ENCODE data around the gene OSTN. TPM values are rescaled to one million over a fixed set of nuclear protein-coding genes. Genes with fewer than 3 reads are reported as not detected.
"Not testable (repeated sequence)": the region's sequence is repeated elsewhere in the genome, so short reads cannot be mapped to it uniquely, and the experiment has no call there.

OSTN gene
- total and polyA plus RNA-seq, 9 of the 15 experiments (the other 6 are each of a cell fraction or from before 2014, with no cell fraction given), result not detected

DNA sequence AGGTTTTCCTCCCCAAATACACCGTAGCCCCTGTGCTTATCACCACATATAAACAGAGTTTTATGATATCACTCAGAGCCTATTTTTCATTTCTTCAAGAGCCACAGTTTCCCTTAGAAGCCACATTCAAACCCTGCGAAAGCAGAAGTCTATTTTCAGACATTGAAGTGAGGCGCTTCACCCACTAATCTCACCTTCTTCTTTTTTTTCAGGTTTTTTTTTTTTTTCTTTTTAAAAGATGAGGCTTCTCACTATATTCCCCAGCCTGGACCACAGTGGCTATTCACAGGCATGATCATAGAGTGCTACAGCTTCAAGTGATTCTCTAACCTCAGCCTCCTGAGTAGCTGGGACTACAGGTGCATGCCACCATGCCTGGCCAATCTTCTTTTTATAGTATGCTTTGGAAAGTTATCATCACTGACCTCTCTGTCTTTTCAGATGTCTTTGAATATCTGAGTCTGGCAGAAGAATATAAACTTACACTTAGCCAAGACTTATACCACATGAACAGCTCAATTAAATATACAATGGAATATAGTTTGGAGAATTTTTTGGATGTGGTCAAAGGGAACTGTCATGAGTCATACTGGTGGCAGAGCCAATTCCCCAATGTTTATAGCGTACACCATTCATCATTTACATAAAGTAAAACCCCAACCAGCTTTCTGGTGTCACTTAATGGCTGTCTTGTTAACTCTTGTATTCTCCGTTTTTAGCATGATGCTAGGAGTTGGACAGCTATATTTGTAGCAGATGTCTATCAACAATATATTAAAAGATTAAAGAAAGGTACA, 70.4 kb downstream of the OSTN start:
- Histone ChIP-seq H3K4me1 (replicated peaks in 1 of 2; ENCODE audit: control insufficient read depth in 2 of 2, insufficient read depth in 2 of 2, low read length in 2 of 2) (no peaks in the 10 kb centered on the region), H3K27ac (ENCODE audit: extremely low read depth, low read depth, low read length) (no peak overlapping the region), H3K9me3 (replicated peaks; ENCODE audit: control insufficient read depth, insufficient read depth, low read depth, low read length) (no peaks in the 10 kb centered on the region), H3K79me2 (ENCODE audit: control insufficient read depth, insufficient read depth, low read length) (no peaks in the 10 kb centered on the region), H3K4me2 (ENCODE audit: insufficient read depth, low read length) (no peak overlapping the region), H3K36me3 (ENCODE audit: control insufficient read depth, insufficient read depth, low read length) (no peaks in the 10 kb centered on the region), H3K9me1 (ENCODE audit: control insufficient read depth, insufficient read depth, low read length) (no peaks in the 10 kb centered on the region), H3K4me3 (no peak overlapping the region), H3K27me3 (ENCODE audit: control insufficient read depth in 2 of 2, insufficient read depth in 2 of 2, low read length in 2 of 2) (peaks cover 0 to 2% of the 10 kb centered on the region in 2 experiments; a peak in 1 of 5 replicates), H3K9ac (ENCODE audit: insufficient read depth in 1 of 2, low read depth in 2 of 2, low read length in 2 of 2) (no peak overlapping the region), H2AFZ (ENCODE audit: low read depth, low read length) (no peak overlapping the region), H4K20me1 (replicated peaks; ENCODE audit: control insufficient read depth, insufficient read depth, low read length) (no peaks in the 10 kb centered on the region; the same call in 1 of the 2 replicates)
- 2% methylated on average over 5 of the region's 5 CpGs for WGBS (ENCODE audit: insufficient coverage, low coverage, missing lambda C conversion rate)
- in situ Hi-C loops (cut with MboI) (no loop called here), intact Hi-C loops (cut with micrococcal nuclease) (no loop called here)
- POLR2A ChIA-PET, result no interaction called here
- CTCF ChIA-PET (ENCODE audit: low intra/inter-chr PET ratio), result no interaction called here
- ATAC-seq, result no peak
- no TSS peak for BruUV-seq (replicated peaks)
- FAIRE-seq, result no peak
- TF ChIP-seq, protein P1, sequence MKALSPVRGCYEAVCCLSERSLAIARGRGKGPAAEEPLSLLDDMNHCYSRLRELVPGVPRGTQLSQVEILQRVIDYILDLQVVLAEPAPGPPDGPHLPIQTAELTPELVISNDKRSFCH (CRISPR knock-in tag; IDR thresholded peaks at IDR 0.05), result no peak
- TF ChIP-seq, protein P1 (tag; IDR thresholded peaks at IDR 0.05), result no peak
- TF ChIP-seq, protein P2, sequence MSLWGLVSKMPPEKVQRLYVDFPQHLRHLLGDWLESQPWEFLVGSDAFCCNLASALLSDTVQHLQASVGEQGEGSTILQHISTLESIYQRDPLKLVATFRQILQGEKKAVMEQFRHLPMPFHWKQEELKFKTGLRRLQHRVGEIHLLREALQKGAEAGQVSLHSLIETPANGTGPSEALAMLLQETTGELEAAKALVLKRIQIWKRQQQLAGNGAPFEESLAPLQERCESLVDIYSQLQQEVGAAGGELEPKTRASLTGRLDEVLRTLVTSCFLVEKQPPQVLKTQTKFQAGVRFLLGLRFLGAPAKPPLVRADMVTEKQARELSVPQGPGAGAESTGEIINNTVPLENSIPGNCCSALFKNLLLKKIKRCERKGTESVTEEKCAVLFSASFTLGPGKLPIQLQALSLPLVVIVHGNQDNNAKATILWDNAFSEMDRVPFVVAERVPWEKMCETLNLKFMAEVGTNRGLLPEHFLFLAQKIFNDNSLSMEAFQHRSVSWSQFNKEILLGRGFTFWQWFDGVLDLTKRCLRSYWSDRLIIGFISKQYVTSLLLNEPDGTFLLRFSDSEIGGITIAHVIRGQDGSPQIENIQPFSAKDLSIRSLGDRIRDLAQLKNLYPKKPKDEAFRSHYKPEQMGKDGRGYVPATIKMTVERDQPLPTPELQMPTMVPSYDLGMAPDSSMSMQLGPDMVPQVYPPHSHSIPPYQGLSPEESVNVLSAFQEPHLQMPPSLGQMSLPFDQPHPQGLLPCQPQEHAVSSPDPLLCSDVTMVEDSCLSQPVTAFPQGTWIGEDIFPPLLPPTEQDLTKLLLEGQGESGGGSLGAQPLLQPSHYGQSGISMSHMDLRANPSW (CRISPR knock-in tag; IDR thresholded peaks at IDR 0.05), result no peak
- TF ChIP-seq NCOR1 (IDR thresholded peaks at IDR 0.05) (no peak), ZNF24 (IDR thresholded peaks at IDR 0.05) (no peak), MIER1 (IDR thresholded peaks at IDR 0.05; ENCODE audit: low read depth) (no peak), PCBP2 (IDR thresholded peaks at IDR 0.05; ENCODE audit: low read depth, low read length, poor library complexity, severe bottlenecking) (no peak), SETDB1 (IDR thresholded peaks at IDR 0.05; ENCODE audit: low read length) (no peak), NR4A1 (CRISPR knock-in tag; IDR thresholded peaks at IDR 0.05) (no peak), NR4A1 (tag; IDR thresholded peaks at IDR 0.05) (no peak), NUFIP1 (IDR thresholded peaks at IDR 0.05; ENCODE audit: partially characterized antibody) (no peak)
- DNase-seq (ENCODE audit: extremely low read depth in 1 of 4, low spot score in 3 of 4), result no peak

DNA sequence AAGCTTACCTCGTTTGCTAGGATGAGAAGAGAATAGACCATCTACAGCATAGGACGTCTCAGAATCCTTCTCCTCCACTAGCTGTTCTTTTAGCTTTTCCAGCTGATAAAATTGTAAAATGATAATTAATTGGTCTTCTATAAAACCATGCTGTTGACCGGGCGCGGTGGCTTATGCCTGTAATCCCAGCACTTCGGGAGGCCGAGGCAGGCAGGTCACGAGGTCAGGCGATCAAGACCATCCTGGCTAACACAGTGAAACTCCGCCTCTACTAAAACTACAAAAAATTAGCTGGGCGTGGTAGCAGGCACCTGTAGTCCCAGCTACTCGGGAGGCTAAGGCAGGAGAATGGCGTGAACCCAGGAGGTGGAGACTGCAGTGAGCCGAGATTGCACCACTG, 76.2 kb downstream of the OSTN start:
- DNase-seq (ENCODE audit: extremely low read depth in 1 of 4, low spot score in 3 of 4); H3K4me3 ChIP-seq; H3K27ac ChIP-seq (ENCODE audit: extremely low read depth, low read depth, low read length); POLR2A ChIA-PET; H3K4me1 ChIP-seq (replicated peaks in 1 of 2; ENCODE audit: control insufficient read depth in 2 of 2, insufficient read depth in 2 of 2, low read length in 2 of 2); H3K9me3 ChIP-seq (replicated peaks; ENCODE audit: control insufficient read depth, insufficient read depth, low read depth, low read length); FAIRE-seq; H3K9me1 ChIP-seq (ENCODE audit: control insufficient read depth, insufficient read depth, low read length); H3K79me2 ChIP-seq (ENCODE audit: control insufficient read depth, insufficient read depth, low read length); H2AFZ ChIP-seq (ENCODE audit: low read depth, low read length); H3K9ac ChIP-seq (ENCODE audit: insufficient read depth in 1 of 2, low read depth in 2 of 2, low read length in 2 of 2); H4K20me1 ChIP-seq (replicated peaks; ENCODE audit: control insufficient read depth, insufficient read depth, low read length); H3K4me2 ChIP-seq (ENCODE audit: insufficient read depth, low read length); in situ Hi-C loops (cut with MboI); H3K27me3 ChIP-seq (ENCODE audit: control insufficient read depth in 2 of 2, insufficient read depth in 2 of 2, low read length in 2 of 2); BruUV-seq (replicated peaks); CTCF ChIA-PET (ENCODE audit: low intra/inter-chr PET ratio); H3K36me3 ChIP-seq (ENCODE audit: control insufficient read depth, insufficient read depth, low read length); intact Hi-C loops (cut with micrococcal nuclease); ATAC-seq: not testable (repeated sequence)
- WGBS (ENCODE audit: insufficient coverage, low coverage, missing lambda C conversion rate), result 0% methylated on average over 14 of the region's 14 CpGs

Data from K562 (cell line).